HepG2 (cell line): Measurements from ENCODE around the gene BANP. TPM values are rescaled to one million over a fixed set of nuclear protein-coding genes. Genes with fewer than 3 reads are reported as not detected.
A peak's percentile ranks its signal among the peaks of the same experiment; 100 is the strongest.

Experiments used
- ARHGAP35 ChIP-seq: sonication (generic); formaldehyde crosslinking; IDR thresholded peaks from 2 replicates; pipeline ENCODE4 v1.9.0; 2022; ENCODE audit warnings: mild to moderate bottlenecking, inconsistent platforms, moderate library complexity, missing genetic modification reagents, borderline replicate concordance
- CREBL2 ChIP-seq: sonication (generic); formaldehyde crosslinking; IDR thresholded peaks from 2 replicates; pipeline ENCODE4 v1.8.1; 2023; ENCODE audit warnings: missing genetic modification reagents, mild to moderate bottlenecking, borderline replicate concordance
- HHEX ChIP-seq: IDR thresholded peaks from 2 replicates; pipeline ENCODE4 v1.6.1; 2016; ENCODE audit warnings: control low read depth
- HNF4A ChIP-seq: sonication (generic); formaldehyde crosslinking; IDR thresholded peaks from 2 replicates; pipeline ENCODE4 v1.4.0; 2020; ENCODE audit warnings: missing genetic modification reagents
- MAZ ChIP-seq, 2 experiments: sonication (generic) in 1 of 2; formaldehyde crosslinking in 1 of 2; IDR thresholded peaks; 2 replicates each; pipeline versions ENCODE4 v1.5.0 to v1.6.1; 2012 to 2020; ENCODE audit warnings: low read depth in 2 of 2, mild to moderate bottlenecking in 2 of 2, borderline replicate concordance in 1 of 2, improper control_type of control experiment in 1 of 2, low read length in 1 of 2, missing genetic modification reagents in 1 of 2, moderate library complexity in 1 of 2
- NFRKB ChIP-seq: fragments of 450-650 bp; IDR thresholded peaks from 2 replicates; pipeline ENCODE4 v1.6.1; 2017
- NPAS2 ChIP-seq: sonication (generic); formaldehyde crosslinking; IDR thresholded peaks from 2 replicates; pipeline ENCODE4 v1.8.0; 2022; ENCODE audit warnings: mild to moderate bottlenecking, missing genetic modification reagents, borderline replicate concordance
- RFXANK ChIP-seq: IDR thresholded peaks from 2 replicates; pipeline ENCODE4 v1.6.1; 2016
- RNF2 ChIP-seq: fragments of 450-650 bp; conservative IDR thresholded peaks from 2 replicates; pipeline ENCODE4 v1.6.1; 2016; ENCODE audit warnings: low read depth
- SRSF9 ChIP-seq: fragments of 200-400 bp; formaldehyde crosslinking; IDR thresholded peaks from 2 replicates; pipeline ENCODE4 v1.6.1; 2018; ENCODE audit warnings: borderline replicate concordance, mild to moderate bottlenecking, low read depth, low read length; ENCODE audit not compliant: insufficient read depth, poor library complexity, severe bottlenecking
- ZBED4 ChIP-seq: sonication (generic); formaldehyde crosslinking; IDR thresholded peaks from 2 replicates; pipeline ENCODE4 v1.4.0; 2020; ENCODE audit warnings: missing genetic modification reagents, borderline replicate concordance
- ZBTB1 ChIP-seq: sonication (generic); formaldehyde crosslinking; IDR thresholded peaks from 2 replicates; pipeline ENCODE4 v1.4.0; 2020; ENCODE audit warnings: missing genetic modification reagents, borderline replicate concordance
- ZBTB25 ChIP-seq: IDR thresholded peaks from 2 replicates; pipeline ENCODE4 v1.6.1; 2018; ENCODE audit warnings: missing genetic modification reagents
- ZNF160 ChIP-seq: sonication (generic); formaldehyde crosslinking; IDR thresholded peaks from 2 replicates; pipeline ENCODE4 v1.8.0; 2022; ENCODE audit warnings: mild to moderate bottlenecking, inconsistent platforms, missing genetic modification reagents
- ZNF510 ChIP-seq: sonication (generic); formaldehyde crosslinking; IDR thresholded peaks from 2 replicates; pipeline ENCODE4 v1.4.0; 2020; ENCODE audit warnings: low read depth, mild to moderate bottlenecking, missing genetic modification reagents
- ZSCAN22 ChIP-seq: sonication (generic); formaldehyde crosslinking; IDR thresholded peaks from 2 replicates; pipeline ENCODE4 v1.4.0; 2020; ENCODE audit warnings: mild to moderate bottlenecking, missing genetic modification reagents
- polyA plus RNA-seq, 8 experiments: library from polyadenylated mRNA; depleted of rRNA in 3 of 8; stranded (reverse) in 7 of 8; unstranded in 1 of 8; fragments of >200 nt; fragmentation: Illumina TruSeq in 4 of 8; extraction: Trizol in 4 of 8; gene quantifications; 2 replicates each; pipeline versions ENCODE4 v1.2.1 to v1.2.3, GENCODE V29; 2011 to 2016; ENCODE audit warnings: low read depth in 4 of 8, missing spikeins in 1 of 8, mixed read lengths in 1 of 8; ENCODE audit not compliant: insufficient read depth in 1 of 8
- total RNA-seq, 5 experiments: library from RNA; depleted of rRNA; stranded (reverse); fragments of >200 nt; fragmentation: Illumina TruSeq; extraction: Trizol; gene quantifications; 2 replicates each; pipeline ENCODE4 v1.2.3, GENCODE V29; 2016; ENCODE audit warnings: low read depth in 1 of 5

Gene BANP
- total and polyA plus RNA-seq, 2 of the 13 experiments (the other 11 are each of a cell fraction or from before 2014, with no cell fraction given) = 20.2 to 23.8 TPM

GRCh38 chr16:87936375-87937230 lies 14.6 kb upstream of the BANP start, which contains the start of gene CA5A (continued):
- TF ChIP-seq ZBTB25 (CRISPR knock-in tag) (peak; percentile 92), ZBTB1 (CRISPR knock-in tag) (no peak), MAZ (IDR thresholded peaks at IDR 0.05; ENCODE audit: borderline replicate concordance, low read depth, low read length) (peak; percentile 83), MAZ (CRISPR knock-in tag; IDR thresholded peaks at IDR 0.05; ENCODE audit: low read depth) (peak; percentile 77; the same call in 1 of the 2 replicates), NFRKB (no peak), ZSCAN22 (CRISPR knock-in tag) (peak; percentile 19; the same call in 1 of the 2 replicates), ARHGAP35 (CRISPR knock-in tag) (peak; percentile 50; the same call in 1 of the 2 replicates), RFXANK (CRISPR knock-in tag) (peak; percentile 91; the same call in 1 of the 2 replicates), CREBL2 (CRISPR knock-in tag) (no peak), ZBED4 (CRISPR knock-in tag) (peak; percentile 33; the same call in 1 of the 2 replicates), NPAS2 (CRISPR knock-in tag) (no peak), ZNF510 (no peak; the same call in 1 of the 2 replicates), SRSF9 (no peak), ZNF160 (CRISPR knock-in tag) (no peak; the same call in none of the 2 replicates), HHEX (CRISPR knock-in tag) (peak; percentile 52; the same call in 1 of the 2 replicates), RNF2 (no peak), HNF4A (peak; percentile 99)
